Body of pancreas (tissue), 4 donors: Measurements from ENCODE around the gene TOR4A.

ENCODE experiments used
- CTCF ChIP-seq, 7 experiments: fragments of 450-650 bp in 4 of 7; fragments of 200-600 bp in 3 of 7; sonication (generic) in 3 of 7; IDR thresholded peaks; one replicate each; pipeline ENCODE4 v1.5.1; 2016 to 2019; ENCODE audit warnings: antibody characterized with exemption in 7 of 7
- POLR2A ChIP-seq, 3 donors: fragments of 450-650 bp; IDR thresholded peaks; one replicate each; pipeline ENCODE4 v1.6.1; 2016; ENCODE audit warnings: antibody characterized with exemption in 3 of 3, mild to moderate bottlenecking in 2 of 3

GRCh38 chr9:137245450-137246421 is 31.8 kb upstream of the TOR4A start:
- no peak for TF ChIP-seq CTCF (IDR thresholded peaks at IDR 0.05)
- no peak for TF ChIP-seq POLR2A (IDR thresholded peaks at IDR 0.05)
